Lower leg skin (tissue), 4 donors: ENCODE measurements around the gene MYH8. TPM values are rescaled to one million over a fixed set of nuclear protein-coding genes. Genes with fewer than 3 reads are reported as not detected.

Experiments used
- DNase-seq, 2 donors: peaks; one replicate each; pipeline ENCODE4 v3.0.0-alpha.2; 2019; ENCODE audit warnings: low spot score in 2 of 2
- H3K4me3 ChIP-seq: fragments of 200-600 bp; sonication (generic); 2 replicates; pipeline ENCODE4 v1.5.1; 2017; ENCODE audit warnings: mild to moderate bottlenecking, low read depth; ENCODE audit not compliant: poor library complexity, severe bottlenecking
- CTCF ChIP-seq, 3 donors: fragments of 450-650 bp; IDR thresholded peaks; one replicate each; pipeline ENCODE4 v1.5.1; 2016; ENCODE audit warnings: antibody characterized with exemption in 3 of 3, mild to moderate bottlenecking in 3 of 3, moderate library complexity in 2 of 3
- POLR2A ChIP-seq, 2 donors: fragments of 450-650 bp; IDR thresholded peaks; one replicate each; pipeline ENCODE4 v1.6.1; 2016 to 2017; ENCODE audit warnings: antibody characterized with exemption in 2 of 2, mild to moderate bottlenecking in 1 of 2, moderate library complexity in 1 of 2
- WGBS, 2 donors: methylation state at CpG; one replicate each; pipeline ENCODE4 v1.1.5; 2018; 5-methylcytosine and 5-hydroxymethylcytosine counted together
- intact Hi-C: fragments of 100-400 bp; cut with DNase I; formaldehyde crosslinking; loops from one replicate; pipeline ENCODE4 v1.15.0; 2023; ENCODE audit warnings: low total_unique reads
- total RNA-seq, 4 donors: library from RNA; depleted of rRNA; stranded (reverse); fragments of >200 nt; gene quantifications; one replicate each; pipeline ENCODE4 v1.1.0, GENCODE V29; 2016

Gene MYH8
- total RNA-seq, 4 donors from 2014 or later: not detected

DNA sequence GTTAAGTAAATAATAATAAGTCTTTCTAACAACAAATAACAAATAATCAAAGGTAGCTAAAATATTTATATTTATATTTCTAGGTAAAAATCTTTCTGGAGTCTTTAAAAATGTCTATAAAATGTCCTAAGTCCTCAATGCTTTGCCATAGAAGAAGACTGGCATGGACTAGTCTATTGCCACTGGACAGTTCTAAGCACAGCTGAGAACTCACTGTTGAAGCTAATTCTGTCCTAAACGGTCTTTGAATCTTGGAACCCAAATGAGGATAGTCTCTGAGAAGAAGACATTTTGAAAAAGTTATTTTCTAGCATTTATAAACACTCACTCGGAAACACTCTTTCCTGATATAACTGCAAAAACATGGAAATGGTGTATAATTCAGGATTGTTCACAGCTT, 539 bp downstream of the MYH8 start:
- intact Hi-C loops: no loop called here
- TF ChIP-seq CTCF (IDR thresholded peaks at IDR 0.05): no peak
- TF ChIP-seq POLR2A (IDR thresholded peaks at IDR 0.05): no peak
- H3K4me3 ChIP-seq: no peak overlapping the region
- 61 to 71% methylated on average over 2 of the region's 2 CpGs for WGBS, 2 donors
- DNase-seq: no peak

GRCh38 chr17:10420811-10421210, 939 bp downstream of the MYH8 start:
- intact Hi-C loops: no loop called here
- 65 to 73% methylated on average over 2 of the region's 2 CpGs for WGBS, 2 donors
- TF ChIP-seq POLR2A (IDR thresholded peaks at IDR 0.05) (no peak), CTCF (IDR thresholded peaks at IDR 0.05) (no peak)

GRCh38 chr17:10417431-10417830, 4.3 kb downstream of the MYH8 start:
- intact Hi-C loops: no loop called here
- TF ChIP-seq POLR2A (IDR thresholded peaks at IDR 0.05) (no peak), CTCF (IDR thresholded peaks at IDR 0.05) (no peak)
- 61 to 63% methylated on average over 3 of the region's 3 CpGs for WGBS, 2 donors
- H3K4me3 ChIP-seq: no peak overlapping the region
- DNase-seq: no peak

More at GRCh38 chr17:10420811-10421210, 939 bp downstream of the MYH8 start:
- H3K4me3 ChIP-seq: no peak overlapping the region
- DNase-seq: no peak

GRCh38 chr17:10415161-10415560, 6.6 kb downstream of the MYH8 start:
- 78 to 79% methylated on average over 4 of the region's 4 CpGs for WGBS, 2 donors
- intact Hi-C loops: no loop called here
- no peak for DNase-seq
- H3K4me3 ChIP-seq: no peak overlapping the region
- TF ChIP-seq CTCF (IDR thresholded peaks at IDR 0.05) (no peak), POLR2A (IDR thresholded peaks at IDR 0.05) (no peak)

DNA sequence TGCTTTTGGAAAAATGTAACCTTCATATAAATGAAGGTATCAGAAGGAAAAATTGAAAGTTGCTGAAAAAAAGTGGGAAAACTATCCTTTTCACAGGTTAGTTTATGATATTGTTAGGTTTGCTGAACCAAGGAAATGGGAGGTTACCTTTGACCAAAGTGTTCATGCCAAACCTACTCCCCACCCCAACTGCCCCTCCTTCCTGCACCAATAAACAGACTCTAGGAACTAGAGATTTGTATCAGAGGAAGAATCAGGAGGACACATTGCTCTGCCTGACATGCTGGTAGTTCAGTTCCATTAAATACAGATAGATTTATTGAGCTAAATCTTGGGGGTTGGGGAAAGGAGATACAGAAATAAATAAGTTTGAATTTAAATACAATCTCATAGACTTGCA, 18.2 kb downstream of the MYH8 start:
- no peak for DNase-seq
- H3K4me3 ChIP-seq: no peak overlapping the region
- TF ChIP-seq POLR2A (IDR thresholded peaks at IDR 0.05): no peak
- no peak for TF ChIP-seq CTCF (IDR thresholded peaks at IDR 0.05)
- intact Hi-C loops: no loop called here

DNA sequence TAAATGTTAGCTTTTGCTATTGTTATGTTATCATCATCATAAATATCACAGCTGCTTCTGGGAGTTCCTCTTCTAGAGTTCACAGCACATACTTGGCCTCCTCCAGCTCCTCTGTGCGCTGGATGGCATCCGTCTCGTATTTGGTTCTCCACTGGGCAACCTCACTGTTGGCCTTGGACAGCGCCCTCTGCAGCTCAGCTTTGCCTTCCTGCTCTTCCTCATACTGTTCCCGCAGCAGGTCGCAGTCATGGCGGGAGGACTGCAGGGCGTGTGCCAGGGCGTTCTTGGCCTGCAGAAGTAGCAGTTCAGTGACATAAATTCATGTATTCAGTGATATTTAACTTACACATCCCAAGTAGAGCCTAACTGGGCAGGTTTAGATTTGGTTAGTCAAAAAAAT, 23.4 kb downstream of the MYH8 start:
- TF ChIP-seq CTCF (IDR thresholded peaks at IDR 0.05): no peak
- TF ChIP-seq POLR2A (IDR thresholded peaks at IDR 0.05): no peak
- H3K4me3 ChIP-seq: no peak overlapping the region
- WGBS, 2 donors: 72 to 75% methylated on average over 9 of the region's 9 CpGs
- no peak for DNase-seq
- intact Hi-C loops: no loop called here
